ENCODE results near the gene SLC7A5.

Gene SLC7A5

GRCh38 chr16:87780385-87780989 is 88.8 kb downstream of the SLC7A5 start:
- intact Hi-C loops (cut with DNase I), result no loop called here
- DNase-seq, result peak in 2 of 10 donors; percentile 22

Measured in posterior cingulate gyrus (tissue), 11 donors.